UCSD-AML1 (cell line): ENCODE data around the gene ADAMTS6.
"Not testable (repeated sequence)": the region's sequence is repeated elsewhere in the genome, so short reads cannot be mapped to it uniquely, and the experiment has no call there.

Experiments
- DNase-seq: peaks from one replicate; lab custom pipeline; 2025; ENCODE audit not compliant: unreplicated experiment; lab: John Stamatoyannopoulos, UW

ADAMTS6 gene

GRCh38 chr5:65468633-65469032 is 13.1 kb downstream of the ADAMTS6 start:
- no peak for DNase-seq

DNA sequence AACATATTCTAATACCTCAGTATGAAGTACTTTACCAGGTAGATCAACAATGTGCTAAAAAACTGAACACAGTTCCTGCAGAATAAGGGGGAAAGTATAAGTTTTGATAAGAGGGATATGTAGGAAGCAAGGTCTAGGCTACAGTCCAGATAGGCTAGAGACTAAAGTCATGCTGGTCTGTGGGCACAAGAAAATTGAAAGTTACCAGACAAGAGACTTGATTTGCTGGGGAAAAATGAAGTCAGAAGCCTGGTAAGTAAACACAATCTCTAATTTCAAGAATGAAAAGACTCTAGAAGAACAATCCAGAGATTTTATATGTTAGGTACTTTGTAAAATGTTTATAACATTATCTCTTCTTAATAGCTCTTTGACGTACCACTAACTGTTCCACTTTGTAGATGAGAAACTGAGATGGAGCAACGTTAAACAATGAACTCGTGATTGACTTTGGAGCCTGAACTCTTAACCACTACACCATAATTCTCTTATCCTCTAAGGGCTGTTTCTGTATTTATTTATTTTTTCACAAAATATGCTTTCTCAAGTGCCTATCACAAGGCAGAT is 19.5 kb downstream of the ADAMTS6 start:
- DNase-seq: no peak

- DNase-seq: no peak
These were observed 20.2 kb downstream of the ADAMTS6 start for GRCh38 chr5:65461490-65461889.

DNA sequence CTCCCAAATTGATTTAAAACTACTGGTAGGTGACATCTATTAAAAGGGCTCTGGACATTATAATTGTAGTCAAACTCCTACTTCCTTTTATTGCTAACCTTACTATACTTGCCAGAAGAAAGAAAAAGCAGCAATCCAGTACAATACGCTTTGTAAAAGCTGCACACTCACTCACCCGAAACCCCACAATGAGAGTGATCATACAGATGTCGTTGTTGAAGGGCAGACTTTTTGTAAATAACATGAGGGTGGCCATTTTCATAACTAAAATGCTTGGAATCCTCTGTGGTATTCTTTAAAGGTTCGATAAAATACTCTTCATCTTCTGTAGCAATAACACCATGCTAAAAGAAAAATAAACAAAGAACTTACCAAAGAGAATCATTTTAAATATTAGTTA is 21.7 kb downstream of the ADAMTS6 start:
- DNase-seq: no peak

DNA sequence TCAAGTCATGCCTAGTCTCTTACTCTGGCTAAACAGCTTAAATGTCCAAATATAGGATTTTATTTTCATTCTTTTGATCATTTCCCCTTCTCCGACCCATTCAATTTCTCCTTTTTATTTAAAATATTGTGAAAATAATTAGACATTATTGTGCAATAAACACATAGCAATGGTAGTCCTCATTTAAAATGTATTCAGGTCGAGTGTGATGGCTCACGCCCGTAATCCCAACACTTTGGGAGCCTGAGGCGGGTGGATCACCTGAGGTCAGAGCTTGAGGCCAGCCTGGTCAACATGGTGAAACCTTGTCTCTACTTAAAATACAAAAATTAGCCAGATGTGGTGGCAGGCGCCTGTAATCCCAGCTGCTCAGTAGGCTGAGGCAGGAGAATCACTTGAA is 26.7 kb downstream of the ADAMTS6 start:
- DNase-seq: no peak

DNA sequence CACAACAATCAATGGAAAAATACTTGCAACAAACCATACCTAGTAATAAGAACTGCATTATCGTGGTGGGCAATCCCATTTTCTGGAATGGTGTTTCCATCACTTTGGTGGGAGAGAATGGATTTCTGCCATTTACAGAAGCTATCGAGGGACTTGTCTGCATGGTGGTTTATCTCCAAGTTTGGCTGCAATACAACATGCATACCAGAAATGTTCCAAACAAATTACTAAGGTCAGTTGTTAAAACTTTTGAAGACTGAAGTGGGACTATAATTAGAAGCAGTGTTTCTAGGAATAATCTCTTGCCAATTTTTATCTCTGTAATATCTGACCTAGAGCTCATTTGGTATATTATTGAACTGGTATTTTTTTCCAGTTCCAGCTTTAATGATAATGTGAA is 30.3 kb downstream of the ADAMTS6 start:
- no peak for DNase-seq

- DNase-seq: no peak
These were observed 35.0 kb downstream of the ADAMTS6 start for GRCh38 chr5:65446682-65447081.

DNA sequence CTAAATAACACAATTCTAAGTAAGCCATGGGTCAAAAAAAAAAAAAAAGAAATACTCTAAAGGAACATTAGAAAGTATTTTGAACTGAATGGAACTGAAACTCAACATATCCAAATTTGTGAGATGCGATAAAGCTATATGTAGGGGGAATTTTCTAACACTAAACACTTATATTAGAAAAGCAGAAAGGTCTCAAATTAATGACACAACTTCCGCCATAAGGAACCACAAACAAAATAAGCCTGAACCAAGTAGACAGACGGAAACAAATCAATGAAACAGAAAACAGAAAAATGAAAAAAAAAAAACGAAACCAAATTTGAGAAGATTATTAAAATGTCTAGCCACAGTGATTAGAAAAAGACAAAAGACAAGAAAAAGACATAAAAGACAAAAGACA is 39.9 kb downstream of the ADAMTS6 start:
- no peak for DNase-seq

DNA sequence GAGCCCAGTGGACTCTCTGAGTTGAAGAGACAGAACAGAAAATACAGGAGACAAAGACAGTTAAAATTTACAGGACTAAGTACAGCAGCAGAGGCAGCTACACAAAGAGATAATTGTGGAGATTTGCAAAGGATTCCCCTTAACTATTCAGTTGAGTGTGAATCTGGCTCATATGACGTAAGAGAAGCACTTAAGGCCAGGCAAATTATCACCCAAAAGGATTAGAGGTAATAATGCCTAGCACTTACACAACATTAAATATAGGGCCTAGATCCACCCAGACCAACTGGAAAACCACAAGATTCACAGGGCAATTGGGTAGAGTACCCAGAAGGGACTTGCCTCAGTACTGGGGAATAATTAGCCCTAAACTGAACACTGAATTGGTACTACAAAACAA is 41.3 kb downstream of the ADAMTS6 start:
- DNase-seq: no peak

DNA sequence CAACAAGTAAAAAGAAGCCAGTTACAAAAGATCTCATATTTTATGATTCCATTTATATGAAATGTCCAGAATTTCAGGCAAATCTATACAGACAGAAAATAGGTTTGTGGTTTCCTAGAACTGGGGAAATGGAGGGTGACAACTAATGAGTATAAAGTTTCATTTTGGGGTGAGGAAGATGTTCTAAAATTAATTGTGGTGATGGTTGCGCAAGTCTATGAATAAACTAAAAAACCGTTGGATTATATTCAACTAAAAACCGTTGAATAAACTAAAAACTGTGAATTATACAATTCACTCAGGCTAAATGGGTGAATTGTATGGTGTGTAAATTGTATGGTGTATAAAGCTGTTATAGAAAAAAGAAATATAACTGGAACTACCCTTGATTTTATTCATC is 47.6 kb downstream of the ADAMTS6 start:
- DNase-seq: no peak

GRCh38 chr5:65426656-65427055 is 55.1 kb downstream of the ADAMTS6 start:
- no peak for DNase-seq

- no peak for DNase-seq
These were observed 58.1 kb downstream of the ADAMTS6 start for GRCh38 chr5:65423623-65424022.

- no peak for DNase-seq
These were observed 63.1 kb downstream of the ADAMTS6 start for GRCh38 chr5:65418661-65419060.

DNA sequence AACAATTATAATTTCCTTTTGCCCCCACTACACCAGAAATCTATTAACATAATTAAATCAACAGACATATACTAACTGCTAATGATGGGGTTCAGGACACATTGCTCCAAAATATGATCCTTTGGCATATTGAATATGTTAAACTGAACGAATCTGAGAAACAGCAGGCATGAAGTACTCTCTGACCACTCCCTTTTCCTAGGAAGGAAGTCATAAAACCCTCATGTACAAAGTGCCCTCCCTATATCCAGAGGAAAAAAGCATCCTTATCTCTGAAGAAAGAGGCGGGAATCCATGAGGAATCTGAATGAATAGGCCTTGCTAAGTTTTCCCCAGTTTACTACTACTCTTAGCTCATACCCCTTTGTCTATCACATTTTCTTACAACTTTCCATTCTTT is 67.9 kb downstream of the ADAMTS6 start:
- no peak for DNase-seq

- DNase-seq: no peak
These were observed 68.9 kb downstream of the ADAMTS6 start for GRCh38 chr5:65412842-65413241.

GRCh38 chr5:65411356-65411755 is 70.4 kb downstream of the ADAMTS6 start:
- DNase-seq: no peak

GRCh38 chr5:65395526-65396155 is 86.1 kb downstream of the ADAMTS6 start:
- DNase-seq: no peak

GRCh38 chr5:65394087-65394486 is 87.6 kb downstream of the ADAMTS6 start:
- DNase-seq: no peak

GRCh38 chr5:65391591-65391990 is 90.1 kb downstream of the ADAMTS6 start:
- DNase-seq: no peak

GRCh38 chr5:65390208-65390607 is 91.5 kb downstream of the ADAMTS6 start:
- no peak for DNase-seq

- DNase-seq: no peak
These were observed 97.9 kb downstream of the ADAMTS6 start for GRCh38 chr5:65383859-65384258.

- no peak for DNase-seq
These were observed 99.1 kb downstream of the ADAMTS6 start for GRCh38 chr5:65382582-65382981.

DNA sequence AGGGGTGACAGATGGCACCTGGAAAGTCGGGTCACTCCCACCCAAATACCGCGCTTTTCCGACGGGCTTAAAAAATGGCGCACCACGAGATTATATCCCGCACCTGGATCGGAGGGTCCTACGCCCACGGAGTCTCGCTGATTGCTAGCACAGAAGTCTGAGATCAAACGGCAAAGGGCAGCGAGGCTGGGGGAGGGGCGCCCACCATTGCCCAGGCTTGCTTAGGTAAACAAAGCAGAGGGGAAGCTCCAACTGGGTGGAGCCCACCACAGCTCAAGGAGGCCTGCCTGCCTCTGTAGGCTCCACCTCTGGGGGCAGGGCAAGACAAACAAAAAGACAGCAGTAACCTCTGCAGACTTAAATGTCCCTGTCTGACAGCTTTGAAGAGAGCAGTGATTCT is 111.2 kb downstream of the ADAMTS6 start:
- DNase-seq: not testable (repeated sequence)
